NCI-H2196 treated with DMSO at 0.1 percent for 48 hours (cell line): ENCODE data around the gene PRPF40B.

Experiments used
- DNase-seq: peaks from one replicate; lab custom pipeline; 2025; ENCODE audit not compliant: unreplicated experiment; lab: John Stamatoyannopoulos, UW

The PRPF40B gene

GRCh38 chr12:49680075-49680474 lies 56.7 kb downstream of the PRPF40B start:
- no peak for DNase-seq

DNA sequence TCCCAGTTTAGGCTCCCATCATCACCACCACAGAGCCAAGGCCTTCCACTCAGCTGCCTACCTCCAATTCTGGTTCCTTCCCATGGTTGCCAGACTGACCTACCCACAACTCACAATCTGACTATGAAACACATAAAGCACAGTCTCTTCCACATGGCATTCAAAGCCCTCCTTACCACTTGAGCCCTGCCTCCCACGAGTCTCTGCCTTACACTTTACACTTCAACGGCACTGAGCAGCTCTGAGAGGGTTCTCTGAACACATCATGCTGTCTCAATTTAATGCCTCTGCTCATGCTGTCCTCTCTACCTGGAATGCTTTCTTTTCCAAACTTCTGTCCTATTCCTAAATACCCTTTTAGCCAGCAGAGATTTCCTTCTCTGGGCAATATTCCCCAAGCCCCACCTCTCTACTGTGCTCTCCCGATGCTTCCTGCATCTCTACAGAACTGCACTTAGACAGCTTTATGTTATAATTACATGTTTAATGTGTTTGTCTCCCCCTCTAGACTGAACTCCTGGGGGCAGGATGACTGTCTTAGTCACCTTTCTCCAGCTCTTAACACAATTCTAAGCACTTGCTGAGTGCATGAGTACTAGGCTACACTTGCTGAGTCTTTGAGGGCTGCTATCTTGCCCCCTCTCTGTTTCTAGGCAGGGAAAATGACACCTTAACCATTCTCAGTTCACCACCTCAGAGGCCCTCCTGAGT lies 60.4 kb downstream of the PRPF40B start:
- DNase-seq, result no peak

DNA sequence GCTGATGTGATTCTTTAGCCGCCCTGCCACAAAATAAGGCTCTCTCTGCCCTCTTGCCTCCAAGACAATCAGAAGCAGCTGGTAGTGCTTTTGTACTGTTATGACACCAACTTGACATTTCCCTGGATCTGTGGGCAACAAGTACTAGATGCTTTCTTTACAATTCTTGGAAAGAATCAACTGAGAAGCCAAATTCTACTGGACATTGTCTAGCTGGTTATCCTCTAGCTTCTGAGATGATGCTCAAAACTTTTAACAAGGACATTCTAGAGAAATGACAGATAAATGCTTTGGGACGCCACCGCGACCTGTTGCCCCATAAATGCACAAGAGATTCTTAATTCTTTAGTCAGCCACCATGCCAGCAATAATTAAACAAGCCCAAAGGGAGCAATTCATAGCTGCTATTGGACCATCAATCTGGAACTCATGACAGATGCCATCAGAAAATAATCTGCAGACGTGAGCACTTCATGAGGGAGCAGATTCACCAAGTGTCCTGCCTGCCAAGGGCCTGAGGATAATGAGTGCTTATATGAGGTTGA lies 61.0 kb downstream of the PRPF40B start:
- DNase-seq, result no peak

DNA sequence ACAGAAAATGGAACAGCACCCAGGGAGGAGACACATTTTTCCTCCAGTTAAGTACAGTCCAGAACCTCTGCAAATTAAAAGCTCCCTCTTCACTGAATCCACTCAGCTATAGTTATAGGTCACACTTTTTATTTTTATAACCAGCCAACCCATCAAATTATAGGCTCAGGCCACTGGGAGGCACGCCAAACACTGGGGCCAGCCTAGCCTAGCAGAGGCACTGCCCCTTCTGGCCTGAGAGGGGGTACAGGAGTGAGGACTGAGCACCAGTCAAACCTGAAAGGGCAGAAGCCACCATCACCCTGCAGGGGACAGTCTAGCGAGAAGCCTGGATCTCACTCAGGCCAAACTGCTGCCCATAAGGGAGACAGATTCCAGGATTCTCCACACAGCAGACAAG lies 64.6 kb downstream of the PRPF40B start:
- DNase-seq, result no peak

DNA sequence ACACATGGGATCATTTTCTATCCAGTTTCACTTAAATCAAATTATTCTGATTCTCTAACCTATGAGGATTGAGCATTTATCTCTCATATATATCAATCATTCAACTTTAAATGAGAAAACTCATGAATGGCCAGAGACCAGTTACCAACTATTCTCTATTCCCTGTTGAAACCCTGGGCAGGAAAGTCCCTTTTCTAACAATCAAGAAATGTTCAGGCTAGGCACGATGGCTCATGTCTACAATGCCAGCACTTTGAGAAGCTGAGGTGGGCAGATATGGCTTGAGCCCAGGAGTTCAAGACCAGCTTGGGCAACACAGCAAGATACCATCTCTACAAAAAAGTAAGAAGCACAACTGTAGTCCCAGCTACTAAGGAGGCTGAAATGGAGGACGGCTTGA lies 65.9 kb downstream of the PRPF40B start:
- no peak for DNase-seq

- DNase-seq, result no peak
Measured at GRCh38 chr12:49689785-49690184, 66.4 kb downstream of the PRPF40B start.

- DNase-seq, result no peak
Measured at GRCh38 chr12:49692851-49693250, 69.5 kb downstream of the PRPF40B start.

DNA sequence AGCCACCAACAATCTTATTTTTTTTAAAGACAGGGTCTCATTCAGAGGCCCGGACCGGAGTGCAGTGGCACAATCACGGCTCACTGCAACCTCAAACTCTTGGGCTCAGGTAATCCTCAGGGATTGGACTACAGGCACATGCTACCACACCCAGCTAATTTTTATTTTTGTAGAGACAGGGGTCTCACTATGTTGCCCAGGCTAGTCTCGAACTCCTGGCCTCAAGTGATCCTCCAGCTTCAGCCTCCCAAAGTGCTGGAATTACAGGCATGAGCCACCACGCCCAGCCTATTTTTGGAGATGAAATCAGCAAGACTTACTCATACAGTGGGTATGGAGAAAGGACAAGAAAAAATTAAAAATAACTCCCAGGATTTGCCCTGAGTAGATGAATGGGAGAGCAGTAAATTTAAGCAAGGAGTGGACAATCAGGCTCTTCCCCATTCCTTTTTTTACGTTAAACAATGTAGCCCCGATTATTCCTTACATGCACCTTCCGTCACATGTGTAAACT lies 70.6 kb downstream of the PRPF40B start:
- DNase-seq, result no peak
